ENCODE measurements around the gene PARP8. TPM values are rescaled to one million over a fixed set of nuclear protein-coding genes. Genes with fewer than 3 reads are reported as not detected.

The PARP8 gene
- total RNA-seq, 2 experiments from 2014 or later, result 181 to 200 TPM

GRCh38 chr5:50655067-50655809 is 11.2 kb upstream of the PARP8 start:
- intact Hi-C loops (cut with DNase I, micrococcal nuclease), result no loop called here
- ChIA-PET POLR2A (no interaction called here), CTCF (no interaction called here)
- Histone ChIP-seq H3K4me3 (ENCODE audit: low read length) (no peak overlapping the region), H3K27ac (ENCODE audit: low read depth in 1 of 2, low read length in 2 of 2) (no peak overlapping the region), H3K9me3 (ENCODE audit: control insufficient read depth in 1 of 2, insufficient read depth in 1 of 2, low read length in 2 of 2) (no peaks in the 10 kb centered on the region), H3K4me1 (ENCODE audit: insufficient read depth, low read length) (no peaks in the 10 kb centered on the region), H3K36me3 (ENCODE audit: insufficient read depth, low read length) (no peaks in the 10 kb centered on the region), H3K27me3 (ENCODE audit: control insufficient read depth in 1 of 2, insufficient read depth in 2 of 2, low read length in 2 of 2) (no peaks in the 10 kb centered on the region)
- no peak overlapping the region for H3K4me3 Mint-ChIP-seq
- H3K27me3 Mint-ChIP-seq, result no peaks in the 10 kb centered on the region
- H3K36me3 Mint-ChIP-seq (ENCODE audit: low read depth), result no peaks in the 10 kb centered on the region
- DNase-seq, result no peak
- H3K9me3 Mint-ChIP-seq, result no peaks in the 10 kb centered on the region
- no peak for ATAC-seq (ENCODE audit: poor library complexity)
- H3K4me1 Mint-ChIP-seq (ENCODE audit: low read depth), result peaks cover 20% of the 10 kb centered on the region
- no peak for TF ChIP-seq CTCF (IDR thresholded peaks at IDR 0.05)
- H3K27ac Mint-ChIP-seq, result no peak overlapping the region

- Histone ChIP-seq H3K4me3 (ENCODE audit: low read length) (no peak overlapping the region), H3K27me3 (ENCODE audit: control insufficient read depth in 1 of 2, insufficient read depth in 2 of 2, low read length in 2 of 2) (no peaks in the 10 kb centered on the region), H3K4me1 (ENCODE audit: insufficient read depth, low read length) (no peaks in the 10 kb centered on the region), H3K27ac (ENCODE audit: low read depth in 1 of 2, low read length in 2 of 2) (no peak overlapping the region), H3K36me3 (ENCODE audit: insufficient read depth, low read length) (no peaks in the 10 kb centered on the region), H3K9me3 (ENCODE audit: control insufficient read depth in 1 of 2, insufficient read depth in 1 of 2, low read length in 2 of 2) (no peaks in the 10 kb centered on the region)
- no peaks in the 10 kb centered on the region for H3K9me3 Mint-ChIP-seq
- no peak for TF ChIP-seq CTCF (IDR thresholded peaks at IDR 0.05)
- ChIA-PET CTCF (no interaction called here), POLR2A (no interaction called here)
- no peak overlapping the region for H3K27ac Mint-ChIP-seq
- ATAC-seq (ENCODE audit: poor library complexity), result no peak
- DNase-seq, result no peak
- peaks cover 20% of the 10 kb centered on the region for H3K4me1 Mint-ChIP-seq (ENCODE audit: low read depth)
- no peak overlapping the region for H3K4me3 Mint-ChIP-seq
- intact Hi-C loops (cut with DNase I, micrococcal nuclease), result no loop called here
- no peaks in the 10 kb centered on the region for H3K36me3 Mint-ChIP-seq (ENCODE audit: low read depth)
- no peaks in the 10 kb centered on the region for H3K27me3 Mint-ChIP-seq
Observed at GRCh38 chr5:50655810-50656205, 10.6 kb upstream of the PARP8 start.

GRCh38 chr5:50657044-50657443 is 9.4 kb upstream of the PARP8 start:
- Histone ChIP-seq H3K27me3 (ENCODE audit: control insufficient read depth in 1 of 2, insufficient read depth in 2 of 2, low read length in 2 of 2) (no peaks in the 10 kb centered on the region), H3K4me1 (ENCODE audit: insufficient read depth, low read length) (no peaks in the 10 kb centered on the region), H3K27ac (ENCODE audit: low read depth in 1 of 2, low read length in 2 of 2) (no peak overlapping the region), H3K36me3 (ENCODE audit: insufficient read depth, low read length) (no peaks in the 10 kb centered on the region), H3K4me3 (ENCODE audit: low read length) (no peak overlapping the region), H3K9me3 (ENCODE audit: control insufficient read depth in 1 of 2, insufficient read depth in 1 of 2, low read length in 2 of 2) (peaks cover 0 to 5% of the 10 kb centered on the region in 2 experiments)
- Mint-ChIP-seq H3K27me3 (no peaks in the 10 kb centered on the region), H3K4me3 (no peak overlapping the region), H3K36me3 (ENCODE audit: low read depth) (no peaks in the 10 kb centered on the region), H3K9me3 (no peaks in the 10 kb centered on the region), H3K27ac (no peak overlapping the region), H3K4me1 (ENCODE audit: low read depth) (peaks cover 20% of the 10 kb centered on the region)
- no peak for TF ChIP-seq CTCF (IDR thresholded peaks at IDR 0.05)
- intact Hi-C loops (cut with DNase I, micrococcal nuclease), result no loop called here
- no peak for ATAC-seq (ENCODE audit: poor library complexity)
- no peak for DNase-seq
- ChIA-PET CTCF (no interaction called here), POLR2A (no interaction called here)

Measured in CD4-positive, alpha-beta T cell (primary cell).